ENCODE data around the gene UFD1.

UFD1 gene

GRCh38 chr22:19494676-19495173 is 15.7 kb upstream of the UFD1 start:
- DNase-seq, result no peak

- no peak for DNase-seq
Observed at GRCh38 chr22:19494001-19494560, 15.1 kb upstream of the UFD1 start.

GRCh38 chr22:19492504-19493174 is 13.6 kb upstream of the UFD1 start:
- no peak for DNase-seq

GRCh38 chr22:19490628-19491230 is 11.7 kb upstream of the UFD1 start:
- no peak for DNase-seq

GRCh38 chr22:19488884-19489843 is 10.2 kb upstream of the UFD1 start:
- no peak for DNase-seq

GRCh38 chr22:19488285-19488684 is 9.3 kb upstream of the UFD1 start:
- DNase-seq, result no peak

GRCh38 chr22:19483481-19484244 is 4.7 kb upstream of the UFD1 start:
- no peak for DNase-seq

- no peak for DNase-seq
Observed at GRCh38 chr22:19482297-19482696, 3.3 kb upstream of the UFD1 start.

GRCh38 chr22:19480789-19481188 is 1.8 kb upstream of the UFD1 start:
- no peak for DNase-seq

- DNase-seq, result no peak
Observed at GRCh38 chr22:19480173-19480568, 1.2 kb upstream of the UFD1 start.

GRCh38 chr22:19479355-19480172 is 571 bp upstream of the UFD1 start, which contains the start of gene CDC45:
CDC45 (plus strand) TSS chr22:19479920; CDS start chr22:19479969, 49 bp downstream.
- DNase-seq, result peak; percentile 100

- no peak for DNase-seq
Observed at GRCh38 chr22:19478045-19478900, 720 bp downstream of the UFD1 start.

GRCh38 chr22:19477321-19478044 is 1.5 kb downstream of the UFD1 start:
- DNase-seq, result peak; percentile 9

GRCh38 chr22:19476023-19476422 is 3.0 kb downstream of the UFD1 start:
- no peak for DNase-seq

- DNase-seq, result no peak
Observed at GRCh38 chr22:19473578-19473977, 5.4 kb downstream of the UFD1 start.

- DNase-seq, result no peak
Observed at GRCh38 chr22:19472233-19472632, 6.8 kb downstream of the UFD1 start.

- no peak for DNase-seq
Observed at GRCh38 chr22:19471572-19471971, 7.4 kb downstream of the UFD1 start.

- DNase-seq, result no peak
Observed at GRCh38 chr22:19470010-19470409, 9.0 kb downstream of the UFD1 start.

GRCh38 chr22:19469421-19469820 is 9.6 kb downstream of the UFD1 start:
- DNase-seq, result no peak

GRCh38 chr22:19467912-19468311 is 11.1 kb downstream of the UFD1 start:
- no peak for DNase-seq
